Measurements from ENCODE around the gene CRMP1.

Gene CRMP1

DNA sequence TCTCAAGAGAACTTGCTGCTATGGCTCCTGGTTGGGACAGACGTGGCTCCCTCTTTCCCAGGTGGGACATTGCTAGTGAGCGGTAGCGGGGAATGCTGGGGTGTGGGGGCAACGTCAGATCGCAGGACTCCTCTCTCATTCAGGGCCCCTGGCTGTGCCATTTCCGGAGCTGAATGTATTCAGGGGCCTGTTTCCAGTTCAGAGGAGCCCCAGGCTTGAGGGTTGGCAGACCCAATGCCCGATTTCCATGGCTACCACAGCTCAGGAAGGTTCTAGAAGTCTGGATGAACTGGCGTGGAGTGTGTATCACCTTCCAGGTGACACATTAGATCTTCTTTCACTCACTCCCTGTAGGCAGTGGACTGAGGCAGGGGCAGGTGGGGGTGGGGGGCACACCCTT is 26.2 kb upstream of the CRMP1 start:
- DNase-seq = no peak

DNA sequence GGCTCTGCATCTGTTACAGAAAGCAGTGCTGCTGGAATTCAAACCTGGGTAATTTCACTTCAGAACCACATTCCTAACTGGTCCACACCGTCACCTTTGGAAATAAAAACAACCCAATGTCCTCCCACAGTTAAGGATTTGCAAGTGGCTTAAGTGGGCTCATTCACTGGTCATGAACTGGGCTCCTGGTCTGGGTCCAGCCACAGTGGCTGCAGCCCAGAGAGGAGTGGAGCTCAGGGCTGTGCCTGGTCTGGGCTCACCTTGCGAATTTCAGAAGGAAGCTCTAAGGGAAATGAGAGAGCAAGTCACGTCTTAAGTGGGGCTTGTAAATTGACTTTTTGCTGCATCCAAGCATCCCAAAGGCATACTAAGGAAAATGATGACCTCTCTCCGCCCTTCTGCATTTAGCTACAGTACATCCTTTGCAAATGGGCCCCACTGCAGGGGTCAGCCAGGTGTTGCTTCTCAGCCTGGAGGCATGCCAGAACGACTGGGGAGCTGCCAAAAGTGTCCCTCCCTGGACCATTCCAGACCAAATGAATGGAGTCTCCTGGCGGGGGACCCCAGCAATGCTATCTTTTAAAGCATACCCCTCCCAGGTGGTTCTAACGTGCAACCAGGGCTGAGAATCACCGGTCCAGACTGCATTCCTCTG is 25.6 kb upstream of the CRMP1 start:
- no peak for DNase-seq

DNA sequence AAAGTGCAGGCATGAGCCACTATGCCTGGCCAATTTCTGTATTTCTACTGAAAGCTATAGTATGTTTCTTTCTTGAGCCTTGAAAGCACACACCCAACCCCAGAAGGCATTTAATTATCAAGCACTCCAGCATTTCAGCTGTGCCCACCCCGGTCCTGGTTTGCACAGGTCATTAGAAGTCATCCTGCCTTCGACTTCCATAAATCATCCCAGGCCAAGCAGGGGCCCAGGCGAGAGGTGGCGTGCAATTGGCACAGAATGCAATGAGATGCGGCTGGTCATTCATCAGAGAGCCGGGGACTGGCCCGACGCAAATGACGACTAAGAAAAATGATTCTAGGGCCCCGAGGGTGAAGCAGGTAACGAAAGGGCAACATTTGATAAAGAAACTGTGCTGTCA is 24.8 kb upstream of the CRMP1 start:
- no peak for DNase-seq

DNA sequence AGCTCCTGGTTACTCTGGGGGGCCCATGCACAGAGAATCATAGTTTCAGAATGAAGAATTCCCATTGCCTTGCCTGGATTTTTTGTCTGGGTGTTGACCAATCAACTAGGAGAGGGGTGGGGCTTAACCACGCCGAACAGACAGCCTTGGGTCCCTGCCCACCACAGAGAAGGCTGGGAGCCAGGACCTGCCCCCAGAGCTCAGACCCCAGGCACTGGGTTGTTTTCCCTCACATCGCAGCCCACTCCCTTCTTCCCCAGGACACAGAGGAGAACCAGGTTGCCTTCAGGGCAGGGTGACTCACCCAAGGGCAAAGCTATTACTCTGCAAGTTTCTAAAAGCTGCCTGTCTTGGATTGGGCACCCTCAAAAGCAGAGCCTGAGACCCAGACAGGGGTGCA is 23.3 kb upstream of the CRMP1 start:
- DNase-seq = no peak

DNA sequence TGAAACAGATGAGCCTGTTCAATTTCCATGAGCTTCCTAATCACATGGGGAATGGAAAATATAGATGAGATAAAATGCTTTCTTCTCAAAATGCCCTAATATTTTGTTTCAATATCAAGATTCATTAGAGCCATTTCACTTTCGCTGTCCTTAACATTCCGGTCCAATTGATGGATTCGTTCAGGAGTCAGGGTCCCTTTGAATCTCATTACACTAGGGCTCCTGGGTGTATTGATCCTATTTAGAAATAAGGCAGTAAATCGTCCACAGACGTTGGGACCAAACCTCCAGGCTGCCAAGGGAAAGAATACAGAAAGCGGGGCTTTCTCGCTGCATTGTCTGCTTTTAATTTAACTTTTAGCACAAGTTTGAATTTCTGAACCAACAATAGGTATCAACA is 20.6 kb upstream of the CRMP1 start:
- DNase-seq = no peak

GRCh38 chr4:5912614-5913019 is 19.7 kb upstream of the CRMP1 start:
- DNase-seq = peak; percentile 81

GRCh38 chr4:5908876-5909427 is 16.1 kb upstream of the CRMP1 start:
- DNase-seq = no peak

- DNase-seq = no peak
Measured at GRCh38 chr4:5906191-5906590, 13.3 kb upstream of the CRMP1 start.

- DNase-seq = no peak
Measured at GRCh38 chr4:5905714-5906113, 12.8 kb upstream of the CRMP1 start.

- DNase-seq = no peak
Measured at GRCh38 chr4:5900844-5901243, 8.0 kb upstream of the CRMP1 start.

- DNase-seq = no peak
Measured at GRCh38 chr4:5899881-5900280, 7.0 kb upstream of the CRMP1 start.

DNA sequence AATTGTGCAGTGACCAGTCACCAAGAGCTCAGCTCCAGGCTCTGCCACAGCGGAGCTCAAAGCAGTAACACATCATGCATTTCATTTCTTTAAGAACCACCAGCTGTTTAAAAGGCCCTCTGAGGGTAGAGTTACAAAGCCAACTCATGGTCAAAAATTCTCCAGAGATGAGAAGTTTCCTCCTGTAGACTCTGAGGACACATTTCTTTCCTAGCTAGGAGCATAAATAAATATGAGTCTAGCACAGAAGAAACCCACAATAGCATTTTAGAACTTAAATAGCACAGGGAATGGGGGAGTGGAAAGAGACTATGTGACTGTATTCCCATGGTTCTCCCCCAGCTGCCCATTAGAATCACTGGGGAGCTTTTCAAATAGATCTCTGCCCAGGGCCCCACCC is 6.5 kb upstream of the CRMP1 start:
- DNase-seq = no peak

DNA sequence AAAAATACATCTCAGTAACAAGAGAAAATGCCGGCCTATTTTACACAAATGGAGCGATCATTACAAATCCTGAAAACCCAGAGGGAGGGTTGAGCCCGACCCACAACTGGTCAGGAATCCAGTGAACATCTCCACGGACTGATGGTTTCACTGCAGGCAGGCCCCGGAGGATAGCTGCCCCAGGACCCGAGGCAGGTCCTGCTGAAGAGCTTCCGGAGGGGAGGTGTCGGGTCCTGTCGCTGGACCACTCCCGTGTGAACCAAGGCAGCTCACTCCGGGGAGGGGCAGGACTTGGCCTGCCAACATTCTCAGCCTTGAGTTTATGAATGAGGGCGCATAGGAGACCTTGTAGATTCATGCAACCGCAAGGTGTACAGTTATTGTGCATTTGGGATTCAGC is 4.8 kb upstream of the CRMP1 start:
- no peak for DNase-seq

DNA sequence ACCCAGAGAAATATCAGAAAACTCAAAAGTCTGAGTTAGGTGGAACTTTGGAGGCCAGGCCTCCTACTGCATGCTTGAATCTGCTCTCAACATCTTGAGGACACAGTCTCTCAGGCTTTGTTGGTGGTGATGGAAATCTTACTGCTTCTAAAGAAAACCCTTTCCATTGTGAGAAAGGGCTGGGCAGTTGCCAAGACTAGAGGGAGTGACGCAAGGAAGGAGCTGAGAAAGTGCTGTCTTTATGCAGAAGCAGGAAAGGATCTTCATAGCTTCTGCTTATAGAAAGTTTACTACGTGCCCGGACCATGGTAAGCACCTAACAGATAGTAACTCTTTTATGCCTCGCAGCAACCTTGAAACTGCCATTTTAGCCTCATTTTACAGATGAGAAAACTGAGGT is 2.4 kb upstream of the CRMP1 start:
- no peak for DNase-seq

DNA sequence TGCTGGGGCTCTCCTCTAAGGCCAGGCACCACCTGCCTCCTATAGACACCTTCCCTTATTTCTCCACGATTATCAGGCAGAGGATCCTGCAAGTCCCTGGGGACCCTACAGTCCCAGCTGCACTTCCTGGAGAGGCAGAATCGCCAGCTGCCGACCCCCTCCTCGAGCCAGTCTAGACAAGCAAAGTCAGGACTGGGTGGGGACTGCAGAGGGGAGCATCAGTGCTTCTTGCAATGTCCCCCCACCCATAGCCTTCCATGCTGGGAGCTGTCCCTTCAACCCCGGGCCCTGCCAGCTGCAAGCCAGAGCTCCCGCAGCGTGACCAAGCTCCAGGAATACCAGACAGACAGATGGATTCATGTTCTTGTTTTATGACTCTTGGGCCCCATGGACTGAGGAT is 1.4 kb upstream of the CRMP1 start:
- no peak for DNase-seq

DNA sequence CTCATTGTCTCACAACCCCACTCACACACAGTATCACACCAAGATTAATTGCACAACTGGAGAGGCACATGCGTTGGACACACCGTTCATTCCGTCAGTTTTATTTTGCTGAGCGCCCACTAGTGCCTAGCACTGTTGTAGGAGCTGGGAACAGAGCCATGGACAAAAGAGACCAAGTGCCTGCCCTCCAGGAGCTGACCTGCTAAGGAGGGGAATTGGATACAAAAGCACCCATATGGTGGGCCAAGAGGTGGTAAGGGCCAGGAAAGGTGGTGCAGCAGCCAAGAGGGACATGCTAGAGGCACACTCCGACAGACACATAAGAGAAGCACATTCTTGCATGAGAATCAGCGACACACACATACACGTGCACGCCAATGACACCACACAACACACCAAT is 705 bp upstream of the CRMP1 start:
- DNase-seq = no peak

- DNase-seq = no peak
Measured at GRCh38 chr4:5892323-5893003, 423 bp downstream of the CRMP1 start.

- no peak for DNase-seq
Measured at GRCh38 chr4:5891563-5892322, 1.1 kb downstream of the CRMP1 start.

DNA sequence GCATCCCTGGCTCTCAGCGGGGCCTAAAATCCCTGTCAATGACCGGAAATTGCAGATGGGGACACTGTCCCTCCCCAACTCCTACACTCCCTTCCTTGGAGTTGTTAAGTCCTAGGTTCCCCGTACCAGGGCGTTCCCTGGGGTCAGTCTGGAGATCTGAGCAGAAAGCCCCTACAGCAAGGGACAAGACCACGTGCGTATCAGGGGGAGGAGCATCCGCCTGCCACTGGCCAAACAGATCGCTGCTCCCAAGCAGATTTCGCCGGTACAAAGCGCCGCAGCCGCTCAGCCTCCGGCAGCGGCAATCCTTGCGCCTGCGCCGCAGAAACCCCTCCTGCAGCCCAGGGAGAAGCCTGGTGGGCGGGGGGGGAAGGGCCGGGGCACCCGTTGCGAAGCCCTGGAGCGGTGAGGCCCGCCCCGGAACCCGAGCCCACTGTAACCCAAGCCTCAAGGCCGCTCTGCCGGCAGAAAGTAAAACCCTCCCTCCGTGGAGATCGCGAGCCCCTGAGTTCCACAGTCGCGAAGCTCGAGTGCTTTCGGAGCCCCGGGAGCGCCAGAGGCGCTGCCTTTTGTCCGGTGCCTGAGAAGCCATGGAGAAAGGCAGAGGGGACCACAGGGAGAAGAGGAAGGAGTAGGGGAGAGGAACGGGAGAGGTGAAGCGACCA is 2.7 kb downstream of the CRMP1 start:
- peak; percentile 88 for DNase-seq

DNA sequence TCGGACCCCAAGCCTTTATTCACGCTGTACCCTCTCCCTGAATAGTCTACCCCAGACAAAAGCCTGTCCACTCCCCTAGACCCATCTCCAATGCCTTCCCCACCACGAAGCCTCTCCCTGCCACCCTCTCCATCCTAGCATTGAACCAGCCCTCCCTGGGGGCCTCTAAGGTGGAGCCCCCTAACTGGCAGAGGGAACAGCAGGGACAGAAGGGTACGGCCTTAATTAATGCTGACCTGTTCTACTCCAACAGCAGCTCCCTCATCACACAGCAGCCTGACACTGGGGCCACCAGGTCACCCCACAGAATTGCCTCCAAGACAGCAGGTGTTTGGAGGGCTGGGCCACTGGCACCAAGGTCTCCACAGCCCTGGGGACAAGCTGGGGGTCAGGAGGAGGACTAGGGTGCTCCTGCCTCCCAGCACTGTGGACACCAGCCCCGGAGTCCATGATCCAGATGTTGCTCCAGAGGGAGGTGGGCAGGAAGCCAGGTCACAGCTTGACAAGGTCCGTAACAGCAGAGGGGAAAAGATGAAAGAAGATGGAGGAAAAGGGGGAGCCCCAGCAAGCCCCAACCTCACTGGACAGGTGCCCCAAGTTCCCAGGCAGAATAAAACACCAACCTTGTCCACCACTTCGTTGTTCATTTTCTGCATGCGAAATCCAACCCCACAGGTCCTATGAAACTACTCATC is 3.7 kb downstream of the CRMP1 start:
- DNase-seq = no peak

DNA sequence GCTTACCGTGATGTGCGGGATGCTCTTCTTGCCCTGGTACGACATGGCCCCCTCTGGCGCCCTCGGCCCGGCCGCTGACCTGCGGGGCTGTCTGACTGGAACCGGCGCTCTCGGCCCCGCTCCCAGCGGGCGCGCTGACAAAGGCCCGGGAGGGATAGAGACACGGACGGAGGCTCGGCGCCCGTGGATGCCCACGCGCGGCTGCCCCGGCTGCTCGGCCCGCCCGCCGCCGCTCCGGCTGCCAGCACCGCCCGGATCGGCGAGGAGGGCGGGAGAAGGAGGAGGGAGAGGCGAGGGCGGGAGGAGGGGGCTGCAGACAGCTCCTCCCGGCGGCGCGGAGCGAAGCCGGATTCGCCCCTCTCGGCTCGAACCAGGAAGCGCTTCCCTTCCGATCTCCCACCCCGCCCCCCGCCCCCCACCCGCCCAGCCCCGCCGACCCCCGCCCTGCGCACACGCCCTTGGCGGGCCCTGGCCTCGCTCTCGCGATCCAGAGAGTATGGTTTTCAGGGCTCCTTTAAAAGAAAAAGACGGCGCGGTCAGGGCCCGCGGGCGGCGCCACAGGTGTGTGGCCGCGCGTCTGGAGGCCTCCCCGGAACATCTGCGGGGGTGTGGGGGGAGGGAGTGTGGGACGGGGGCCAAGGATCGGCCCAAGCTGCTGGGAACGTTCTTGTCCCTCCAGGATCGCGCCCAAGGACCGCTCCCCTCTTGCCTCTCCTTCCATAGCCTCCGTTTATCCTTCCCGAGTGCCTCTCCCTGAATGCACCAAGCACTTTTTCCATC is 4.5 kb downstream of the CRMP1 start:
- DNase-seq = peak; percentile 72
